ENCODE results near the gene CNOT8.

CNOT8 gene

GRCh38 chr5:154861946-154862345 lies 3.5 kb downstream of the CNOT8 start:
- H3K4me3 ChIP-seq (ENCODE audit: low read length in 2 of 2) = no peak overlapping the region
- H3K27me3 ChIP-seq (ENCODE audit: control insufficient read depth in 2 of 2, insufficient read depth in 2 of 2, low read length in 2 of 2) = no peaks in the 10 kb centered on the region
- no peaks in the 10 kb centered on the region for H3K9me3 ChIP-seq (ENCODE audit: control insufficient read depth in 2 of 2, low read length in 2 of 2)
- H3K4me1 ChIP-seq (ENCODE audit: control insufficient read depth in 2 of 2, insufficient read depth in 2 of 2, low read length in 2 of 2) = peaks cover 17 to 23% of the 10 kb centered on the region in 2 donors
- H3K9ac ChIP-seq (ENCODE audit: low read depth in 1 of 2, low read length in 2 of 2) = no peak overlapping the region
- H3K36me3 ChIP-seq (ENCODE audit: control insufficient read depth in 2 of 2, insufficient read depth in 2 of 2, low read length in 2 of 2) = peaks cover 9 to 31% of the 10 kb centered on the region in 2 donors
- H3K27ac ChIP-seq (ENCODE audit: low read depth in 2 of 2, low read length in 2 of 2) = no peak overlapping the region

DNA sequence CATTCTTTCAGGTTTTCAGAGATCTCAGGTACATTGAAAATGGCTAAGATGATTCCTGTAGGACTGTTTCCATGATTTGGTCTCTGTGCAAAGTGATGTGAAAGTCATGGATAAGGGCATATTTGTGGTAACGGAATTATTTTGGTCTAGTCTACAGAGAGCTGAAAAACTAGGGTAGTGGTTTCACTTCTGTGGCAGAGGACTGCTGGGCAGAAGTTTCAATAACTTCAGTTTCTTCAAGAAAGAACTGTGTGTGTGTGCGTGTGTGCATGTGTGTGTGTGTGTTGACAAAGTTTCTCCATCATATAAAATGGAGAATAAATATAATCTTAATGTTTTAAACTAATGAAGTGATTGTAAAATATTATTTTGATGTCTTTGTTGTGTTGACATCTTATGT lies 4.3 kb downstream of the CNOT8 start:
- H3K27me3 ChIP-seq (ENCODE audit: control insufficient read depth in 2 of 2, insufficient read depth in 2 of 2, low read length in 2 of 2) = no peaks in the 10 kb centered on the region
- H3K4me1 ChIP-seq (ENCODE audit: control insufficient read depth in 2 of 2, insufficient read depth in 2 of 2, low read length in 2 of 2) = peaks cover 14 to 19% of the 10 kb centered on the region in 2 donors
- H3K36me3 ChIP-seq (ENCODE audit: control insufficient read depth in 2 of 2, insufficient read depth in 2 of 2, low read length in 2 of 2) = peaks cover 9 to 31% of the 10 kb centered on the region in 2 donors
- H3K9me3 ChIP-seq (ENCODE audit: control insufficient read depth in 2 of 2, low read length in 2 of 2) = no peaks in the 10 kb centered on the region
- H3K4me3 ChIP-seq (ENCODE audit: low read length in 2 of 2) = no peak overlapping the region
- H3K9ac ChIP-seq (ENCODE audit: low read depth in 1 of 2, low read length in 2 of 2) = no peak overlapping the region
- H3K27ac ChIP-seq (ENCODE audit: low read depth in 2 of 2, low read length in 2 of 2) = no peak overlapping the region

DNA sequence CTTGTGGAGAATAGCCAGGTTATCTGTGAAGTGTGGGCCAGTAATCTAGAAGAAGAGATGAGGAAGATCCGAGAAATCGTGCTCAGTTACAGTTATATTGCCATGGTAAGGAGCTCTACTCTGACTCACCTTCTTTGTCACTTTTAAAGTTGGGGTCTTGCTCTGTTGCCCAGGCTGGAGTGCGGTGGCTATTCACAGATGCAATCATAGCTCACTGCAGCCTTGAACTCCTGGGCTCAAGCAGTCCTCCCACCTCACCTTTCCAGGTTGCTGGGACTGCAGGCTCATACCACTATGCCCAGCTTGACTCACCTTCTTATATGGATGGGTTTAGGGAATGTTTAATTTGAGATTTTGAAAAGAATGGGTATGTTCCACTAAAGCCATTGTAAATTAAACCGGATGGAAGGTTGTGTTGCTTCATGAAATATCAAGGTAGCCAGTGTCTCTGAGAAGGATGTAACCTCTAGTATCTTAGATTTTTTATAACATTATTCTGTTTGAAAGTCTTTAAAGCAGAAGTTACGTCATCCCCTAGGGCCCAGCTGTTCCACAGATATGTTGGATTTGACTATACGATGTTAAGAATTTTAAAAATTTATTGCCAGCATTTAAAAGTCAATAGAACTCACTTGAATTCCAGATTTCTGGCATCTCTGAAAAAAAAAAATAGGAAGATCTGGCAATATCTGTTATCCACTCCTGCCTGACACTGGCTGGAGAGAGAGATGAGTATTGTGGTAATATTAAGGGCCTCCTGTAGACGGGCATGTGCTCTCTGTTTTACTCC lies 5.1 kb downstream of the CNOT8 start:
- Histone ChIP-seq H3K27me3 (ENCODE audit: control insufficient read depth in 2 of 2, insufficient read depth in 2 of 2, low read length in 2 of 2) (no peaks in the 10 kb centered on the region), H3K9ac (ENCODE audit: low read depth in 1 of 2, low read length in 2 of 2) (no peak overlapping the region), H3K9me3 (ENCODE audit: control insufficient read depth in 2 of 2, low read length in 2 of 2) (no peaks in the 10 kb centered on the region), H3K4me3 (ENCODE audit: low read length in 2 of 2) (no peak overlapping the region), H3K4me1 (ENCODE audit: control insufficient read depth in 2 of 2, insufficient read depth in 2 of 2, low read length in 2 of 2) (peaks cover 14 to 19% of the 10 kb centered on the region in 2 donors), H3K27ac (ENCODE audit: low read depth in 2 of 2, low read length in 2 of 2) (no peak overlapping the region), H3K36me3 (ENCODE audit: control insufficient read depth in 2 of 2, insufficient read depth in 2 of 2, low read length in 2 of 2) (peaks cover 10 to 32% of the 10 kb centered on the region in 2 donors)

- Histone ChIP-seq H3K9me3 (ENCODE audit: control insufficient read depth in 2 of 2, low read length in 2 of 2) (no peaks in the 10 kb centered on the region), H3K27me3 (ENCODE audit: control insufficient read depth in 2 of 2, insufficient read depth in 2 of 2, low read length in 2 of 2) (no peaks in the 10 kb centered on the region), H3K4me3 (ENCODE audit: low read length in 2 of 2) (no peak overlapping the region), H3K36me3 (ENCODE audit: control insufficient read depth in 2 of 2, insufficient read depth in 2 of 2, low read length in 2 of 2) (peaks cover 17 to 43% of the 10 kb centered on the region in 2 donors), H3K9ac (ENCODE audit: low read depth in 1 of 2, low read length in 2 of 2) (no peak overlapping the region), H3K4me1 (ENCODE audit: control insufficient read depth in 2 of 2, insufficient read depth in 2 of 2, low read length in 2 of 2) (peaks cover 3 to 10% of the 10 kb centered on the region in 2 donors), H3K27ac (ENCODE audit: low read depth in 2 of 2, low read length in 2 of 2) (no peak overlapping the region)
Observed at GRCh38 chr5:154865466-154866184, 7.2 kb downstream of the CNOT8 start.

- no peak overlapping the region for H3K9ac ChIP-seq (ENCODE audit: low read depth in 1 of 2, low read length in 2 of 2)
- H3K9me3 ChIP-seq (ENCODE audit: control insufficient read depth in 2 of 2, low read length in 2 of 2) = no peaks in the 10 kb centered on the region
- H3K27ac ChIP-seq (ENCODE audit: low read depth in 2 of 2, low read length in 2 of 2) = no peak overlapping the region
- H3K4me3 ChIP-seq (ENCODE audit: low read length in 2 of 2) = no peak overlapping the region
- no peaks in the 10 kb centered on the region for H3K27me3 ChIP-seq (ENCODE audit: control insufficient read depth in 2 of 2, insufficient read depth in 2 of 2, low read length in 2 of 2)
- H3K36me3 ChIP-seq (ENCODE audit: control insufficient read depth in 2 of 2, insufficient read depth in 2 of 2, low read length in 2 of 2) = peaks cover 24 to 53% of the 10 kb centered on the region in 2 donors
- peaks cover 0 to 5% of the 10 kb centered on the region in 2 donors for H3K4me1 ChIP-seq (ENCODE audit: control insufficient read depth in 2 of 2, insufficient read depth in 2 of 2, low read length in 2 of 2)
Observed at GRCh38 chr5:154866841-154867240, 8.4 kb downstream of the CNOT8 start.

DNA sequence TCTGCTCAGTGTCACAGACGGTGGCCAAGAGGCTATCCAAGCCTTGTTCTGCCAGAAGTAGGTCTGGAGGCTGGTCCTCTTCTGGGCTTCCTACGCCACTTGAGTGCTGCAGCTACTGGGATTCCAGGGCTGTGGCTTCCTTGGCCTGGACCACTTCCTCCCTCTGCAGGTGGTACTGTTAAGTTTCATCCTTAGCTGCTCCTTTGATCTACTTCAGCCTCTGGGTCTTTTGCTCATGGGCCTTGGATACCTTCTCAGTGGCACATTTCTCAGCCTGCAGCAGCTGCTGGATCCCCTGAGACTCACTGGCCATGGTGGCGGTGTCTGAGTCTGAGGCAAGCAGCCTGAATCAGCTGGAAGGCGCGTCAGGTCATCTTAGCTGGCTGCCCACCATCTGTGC lies 10.3 kb downstream of the CNOT8 start:
- Histone ChIP-seq H3K36me3 (ENCODE audit: control insufficient read depth in 2 of 2, insufficient read depth in 2 of 2, low read length in 2 of 2) (peaks cover 36 to 62% of the 10 kb centered on the region in 2 donors), H3K4me3 (ENCODE audit: low read length in 2 of 2) (no peak overlapping the region), H3K9ac (ENCODE audit: low read depth in 1 of 2, low read length in 2 of 2) (no peak overlapping the region), H3K27me3 (ENCODE audit: control insufficient read depth in 2 of 2, insufficient read depth in 2 of 2, low read length in 2 of 2) (no peaks in the 10 kb centered on the region), H3K27ac (ENCODE audit: low read depth in 2 of 2, low read length in 2 of 2) (no peak overlapping the region), H3K9me3 (ENCODE audit: control insufficient read depth in 2 of 2, low read length in 2 of 2) (no peaks in the 10 kb centered on the region), H3K4me1 (ENCODE audit: control insufficient read depth in 2 of 2, insufficient read depth in 2 of 2, low read length in 2 of 2) (peaks cover 0 to 3% of the 10 kb centered on the region in 2 donors)

DNA sequence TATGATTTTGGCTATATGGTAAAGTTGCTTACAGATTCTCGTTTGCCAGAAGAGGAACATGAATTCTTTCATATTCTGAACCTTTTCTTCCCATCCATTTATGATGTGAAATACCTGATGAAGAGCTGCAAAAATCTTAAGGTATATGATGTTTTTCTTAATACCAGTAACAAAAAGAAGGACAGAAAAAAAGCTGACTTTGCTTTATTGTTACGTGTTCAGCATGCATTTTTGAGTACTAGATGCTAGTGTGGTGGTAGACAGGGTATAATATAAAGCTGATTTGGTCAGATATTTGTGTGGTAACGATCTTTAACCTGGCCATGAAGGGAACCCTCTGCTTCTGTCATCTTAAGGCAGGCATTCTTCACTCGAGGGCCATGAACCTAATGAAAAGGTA lies 13.3 kb downstream of the CNOT8 start:
- H3K36me3 ChIP-seq (ENCODE audit: control insufficient read depth in 2 of 2, insufficient read depth in 2 of 2, low read length in 2 of 2) = peaks cover 53 to 67% of the 10 kb centered on the region in 2 donors
- no peak overlapping the region for H3K4me3 ChIP-seq (ENCODE audit: low read length in 2 of 2)
- H3K27ac ChIP-seq (ENCODE audit: low read depth in 2 of 2, low read length in 2 of 2) = no peak overlapping the region
- H3K9ac ChIP-seq (ENCODE audit: low read depth in 1 of 2, low read length in 2 of 2) = no peak overlapping the region
- no peaks in the 10 kb centered on the region for H3K27me3 ChIP-seq (ENCODE audit: control insufficient read depth in 2 of 2, insufficient read depth in 2 of 2, low read length in 2 of 2)
- no peaks in the 10 kb centered on the region for H3K9me3 ChIP-seq (ENCODE audit: control insufficient read depth in 2 of 2, low read length in 2 of 2)
- peaks cover 0 to 4% of the 10 kb centered on the region in 2 donors for H3K4me1 ChIP-seq (ENCODE audit: control insufficient read depth in 2 of 2, insufficient read depth in 2 of 2, low read length in 2 of 2)

- Histone ChIP-seq H3K27ac (ENCODE audit: low read depth in 2 of 2, low read length in 2 of 2) (no peak overlapping the region), H3K36me3 (ENCODE audit: control insufficient read depth in 2 of 2, insufficient read depth in 2 of 2, low read length in 2 of 2) (peaks cover 49 to 71% of the 10 kb centered on the region in 2 donors), H3K9ac (ENCODE audit: low read depth in 1 of 2, low read length in 2 of 2) (no peak overlapping the region), H3K9me3 (ENCODE audit: control insufficient read depth in 2 of 2, low read length in 2 of 2) (peaks cover under 1 to 3% of the 10 kb centered on the region in 2 donors), H3K4me3 (ENCODE audit: low read length in 2 of 2) (no peak overlapping the region), H3K27me3 (ENCODE audit: control insufficient read depth in 2 of 2, insufficient read depth in 2 of 2, low read length in 2 of 2) (no peaks in the 10 kb centered on the region), H3K4me1 (ENCODE audit: control insufficient read depth in 2 of 2, insufficient read depth in 2 of 2, low read length in 2 of 2) (peaks cover 0 to 4% of the 10 kb centered on the region in 2 donors)
Observed at GRCh38 chr5:154873791-154874331, 15.4 kb downstream of the CNOT8 start.

GRCh38 chr5:154878642-154879335 lies 20.4 kb downstream of the CNOT8 start:
- peaks cover 29 to 38% of the 10 kb centered on the region in 2 donors for H3K36me3 ChIP-seq (ENCODE audit: control insufficient read depth in 2 of 2, insufficient read depth in 2 of 2, low read length in 2 of 2)
- no peak overlapping the region for H3K4me3 ChIP-seq (ENCODE audit: low read length in 2 of 2)
- H3K27me3 ChIP-seq (ENCODE audit: control insufficient read depth in 2 of 2, insufficient read depth in 2 of 2, low read length in 2 of 2) = no peaks in the 10 kb centered on the region
- no peak overlapping the region for H3K9ac ChIP-seq (ENCODE audit: low read depth in 1 of 2, low read length in 2 of 2)
- H3K27ac ChIP-seq (ENCODE audit: low read depth in 2 of 2, low read length in 2 of 2) = no peak overlapping the region
- H3K9me3 ChIP-seq (ENCODE audit: control insufficient read depth in 2 of 2, low read length in 2 of 2) = peaks cover 4 to 5% of the 10 kb centered on the region in 2 donors
- no peaks in the 10 kb centered on the region for H3K4me1 ChIP-seq (ENCODE audit: control insufficient read depth in 2 of 2, insufficient read depth in 2 of 2, low read length in 2 of 2)

Data from mucosa of rectum (tissue), 2 donors.